HG02970 (cell line): Measurements from ENCODE around the gene MAPK8.

Experiments
- ATAC-seq: cut with Tn5 transposase; IDR thresholded peaks from one replicate; pipeline ENCODE4 v1.9.1; 2021; ENCODE audit warnings: mild to moderate bottlenecking, moderate library complexity, moderate number of reproducible peaks; ENCODE audit not compliant: unreplicated experiment, low FRiP score

MAPK8 gene

DNA sequence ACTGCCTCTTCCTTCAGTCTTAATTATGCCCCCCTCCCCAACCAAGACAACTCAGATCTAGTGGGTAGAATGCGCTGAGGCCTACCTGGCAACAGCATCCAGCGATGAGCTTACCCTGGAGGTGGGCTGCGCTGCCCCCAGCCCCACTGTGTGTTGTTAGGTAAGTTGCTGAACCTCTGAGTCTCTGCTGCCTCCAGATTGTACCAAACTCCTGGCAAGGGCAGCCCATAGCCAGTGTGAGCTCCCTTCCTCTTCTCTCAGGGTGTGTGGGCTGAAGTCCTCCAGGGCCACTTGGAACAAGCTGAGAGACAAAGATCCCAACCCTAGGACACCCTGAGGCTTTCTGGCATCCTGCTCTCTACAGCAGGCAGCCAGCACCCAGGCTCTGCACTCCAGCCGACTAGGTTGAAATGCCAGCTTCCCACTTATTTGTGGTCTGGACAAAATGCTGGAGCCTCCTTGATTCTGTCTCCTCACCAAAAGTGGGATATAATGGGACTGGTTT lies 163.1 kb downstream of the MAPK8 start:
- ATAC-seq: no peak

DNA sequence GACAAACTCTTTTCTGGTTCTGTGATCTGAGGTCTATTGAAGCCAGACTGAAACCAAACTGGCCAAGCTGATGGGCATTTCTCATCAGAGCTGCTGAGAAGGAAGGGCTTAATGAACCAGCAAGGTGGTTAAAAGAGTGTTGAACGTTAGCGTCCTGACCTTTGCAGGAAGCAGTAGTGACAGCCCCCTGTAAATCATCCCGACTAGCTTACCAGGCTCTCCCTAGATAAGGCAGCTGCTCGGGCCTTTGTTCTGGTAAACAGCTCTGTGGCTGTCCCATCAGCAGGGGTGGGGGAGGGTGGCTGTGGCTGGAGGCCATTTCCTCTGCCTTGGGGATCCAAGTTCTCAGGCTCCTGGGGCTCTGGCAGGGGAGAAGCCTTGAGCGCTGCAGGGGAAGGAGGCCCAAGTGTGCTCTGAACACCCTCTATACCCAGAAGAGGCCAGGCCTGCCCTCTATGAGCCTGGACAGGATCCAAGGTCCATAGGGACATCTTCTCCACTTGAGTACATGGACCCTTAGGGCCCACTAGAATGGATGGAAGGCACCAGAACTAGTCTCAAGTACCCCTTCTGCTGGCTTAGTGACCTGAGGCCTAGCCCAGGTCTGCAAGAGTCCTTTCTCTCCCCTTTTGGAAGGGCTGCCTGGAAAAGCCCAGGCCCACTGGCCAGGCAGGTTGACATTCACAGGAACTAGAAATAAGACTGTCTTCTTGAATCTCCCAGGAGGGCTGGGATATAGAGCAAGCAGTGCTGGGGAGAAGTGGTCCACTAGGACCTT lies 163.8 kb downstream of the MAPK8 start:
- no peak for ATAC-seq

DNA sequence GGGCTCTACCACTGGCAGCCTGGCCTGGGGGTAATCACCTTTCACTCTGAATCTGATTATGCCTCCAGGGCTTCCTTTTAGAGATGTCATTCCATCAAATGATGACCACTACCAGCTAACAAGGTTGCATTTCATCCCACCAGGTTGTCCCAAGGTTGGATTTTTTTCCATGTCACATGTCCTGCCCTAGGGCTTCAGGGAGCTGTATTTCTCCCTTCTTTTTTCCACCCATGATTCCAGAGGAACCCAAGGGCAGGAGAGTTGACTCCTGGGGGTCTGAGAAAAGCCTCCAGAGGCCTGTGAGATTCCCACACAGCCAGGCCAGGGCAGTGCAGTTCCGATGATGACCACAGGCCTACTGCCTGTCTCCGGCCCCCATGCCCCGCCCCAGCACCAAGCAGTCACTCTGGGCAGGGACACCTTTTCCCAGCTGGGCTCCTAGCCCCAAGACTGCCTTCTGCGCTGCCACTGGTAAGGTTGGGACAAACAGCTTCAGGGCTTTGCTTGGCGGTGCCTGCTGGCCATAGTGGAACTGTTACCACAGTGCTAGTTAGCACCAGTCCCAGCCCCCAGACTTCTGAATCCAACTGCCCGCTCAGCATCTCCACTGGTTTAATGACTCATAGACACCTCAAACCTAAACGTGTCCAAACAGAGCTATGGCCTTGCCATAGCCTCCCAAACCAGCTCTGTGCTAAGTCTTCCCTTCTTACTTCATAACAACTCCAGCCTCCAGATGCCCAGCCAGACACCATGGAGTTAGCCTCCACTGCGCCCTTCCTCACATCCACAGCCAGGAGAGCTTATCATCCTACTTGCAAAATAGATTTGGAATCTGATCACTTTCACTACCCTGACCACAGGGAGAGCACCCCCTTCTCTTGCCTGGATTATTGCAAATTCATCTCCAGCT lies 164.7 kb downstream of the MAPK8 start:
- no peak for ATAC-seq

DNA sequence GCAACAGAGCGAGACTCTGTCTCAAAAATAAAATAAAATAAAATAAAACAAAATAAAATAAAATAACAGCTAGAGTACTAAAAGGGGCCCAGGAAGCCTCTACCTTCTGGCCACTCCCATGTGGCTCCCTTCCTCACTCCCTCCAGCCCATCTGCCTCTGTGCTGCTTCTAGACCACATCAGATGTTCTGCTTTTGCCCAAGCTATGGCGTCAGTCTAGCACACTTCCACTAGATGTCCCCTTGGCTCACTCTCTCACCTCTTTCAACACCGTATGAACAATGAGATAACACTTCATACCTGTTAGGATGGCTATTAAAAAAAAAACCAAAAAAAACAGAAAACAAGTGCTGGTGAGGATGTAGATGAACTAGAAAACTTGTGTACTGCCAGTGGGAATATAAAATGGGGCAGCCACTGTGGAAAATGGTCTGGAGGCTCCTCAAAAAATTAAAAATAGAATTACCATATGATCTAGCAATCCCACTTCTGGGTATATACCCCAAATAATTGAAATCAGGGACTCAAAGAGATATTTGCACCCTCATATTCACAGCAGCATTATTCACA lies 166.1 kb downstream of the MAPK8 start:
- ATAC-seq: no peak

DNA sequence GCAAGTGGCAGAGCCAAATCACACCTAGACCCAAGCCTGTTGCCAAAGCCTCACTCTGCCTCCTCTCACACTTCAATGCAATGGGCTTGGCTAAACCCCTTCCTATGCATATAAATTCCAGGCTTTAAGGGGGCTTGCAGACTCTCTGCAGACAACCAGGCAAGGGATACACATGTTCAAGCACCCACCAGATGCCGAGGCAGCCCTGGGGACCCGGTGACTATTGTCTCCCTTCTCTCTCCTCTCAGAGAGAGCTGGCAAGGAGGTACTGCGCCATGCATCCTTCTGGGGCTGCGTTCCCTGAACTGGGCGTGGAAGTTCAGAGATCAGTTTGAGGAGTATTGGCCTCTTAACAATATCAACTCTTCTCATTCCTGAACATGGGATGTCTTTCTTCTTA lies 167.2 kb downstream of the MAPK8 start:
- no peak for ATAC-seq

DNA sequence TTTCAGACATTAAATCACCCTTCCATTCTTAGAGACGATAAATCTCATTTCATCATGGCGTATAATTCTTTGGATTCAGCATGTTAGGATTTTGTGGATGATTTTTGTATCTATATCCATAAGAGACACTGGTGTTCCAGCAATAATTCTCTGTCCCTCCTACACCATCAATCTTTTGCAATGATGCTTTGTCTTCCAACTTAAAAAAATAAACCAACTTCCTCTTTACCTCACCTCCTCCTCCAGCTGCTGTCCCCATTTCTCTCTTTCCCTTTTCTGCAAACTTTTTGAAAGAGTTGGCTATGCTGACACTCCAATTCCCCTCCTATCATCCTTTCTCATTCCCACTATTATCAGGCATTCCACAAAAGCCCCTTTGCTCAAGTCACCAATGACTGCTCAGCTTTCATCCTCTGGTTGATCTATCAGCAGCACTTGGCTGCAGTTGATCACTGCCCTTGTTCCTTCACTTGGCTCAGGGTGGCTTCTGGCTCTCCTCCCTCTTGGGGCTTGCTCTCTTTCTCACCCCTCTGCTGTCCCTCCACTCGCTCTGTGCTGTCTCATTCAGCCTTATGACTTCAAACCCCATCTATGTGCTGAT lies 168.4 kb downstream of the MAPK8 start:
- ATAC-seq: no peak

DNA sequence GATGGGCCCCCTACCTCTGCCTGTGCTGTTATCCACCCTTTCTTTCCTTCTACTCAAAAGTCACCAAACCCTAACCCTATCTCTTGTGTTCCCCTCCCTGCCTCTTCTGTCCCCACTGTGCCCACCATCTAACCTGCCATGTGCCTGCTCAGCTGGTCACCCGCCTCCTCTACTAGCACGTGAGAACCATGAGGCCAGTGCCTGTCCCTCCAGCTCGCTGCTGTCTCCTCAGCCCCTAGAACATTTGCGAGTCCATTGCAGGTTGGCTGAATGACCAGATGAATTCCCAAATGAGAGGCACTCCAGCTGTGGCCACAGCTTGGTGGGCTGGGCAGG lies 169.4 kb downstream of the MAPK8 start:
- ATAC-seq: no peak

DNA sequence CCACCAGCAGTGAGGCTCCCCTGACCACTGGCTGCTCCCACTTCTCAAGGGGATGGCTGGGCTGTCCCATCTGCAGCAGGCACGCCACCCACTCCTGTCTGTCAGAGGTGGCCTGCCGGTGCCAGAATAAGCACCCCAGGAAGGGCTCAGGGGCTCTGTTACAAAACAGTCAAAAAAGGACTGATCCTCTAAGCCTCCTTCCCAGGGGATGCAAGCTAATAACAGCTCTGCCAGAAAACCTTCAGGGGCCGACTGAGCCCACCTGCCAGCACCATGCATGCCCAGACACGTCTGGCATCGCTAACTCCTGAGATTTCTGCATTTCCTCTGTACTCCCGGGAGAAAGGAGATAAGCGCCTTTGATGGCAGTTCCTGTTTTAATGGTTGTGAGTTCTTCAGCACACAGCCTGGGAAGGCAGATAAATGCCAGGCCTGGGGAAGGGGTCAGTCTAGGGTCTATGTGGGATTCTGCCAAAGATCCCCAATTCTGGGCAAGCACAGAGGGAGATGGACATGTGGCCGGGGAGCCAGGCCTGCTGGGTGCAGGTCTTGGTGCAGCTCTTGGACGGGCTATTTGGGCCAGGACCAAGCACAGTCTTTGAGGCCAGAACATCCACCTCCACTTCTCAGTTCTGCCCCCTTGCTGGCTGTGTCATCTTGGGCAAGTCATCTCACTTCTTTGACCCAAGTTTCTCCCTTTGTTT lies 170.0 kb downstream of the MAPK8 start:
- ATAC-seq: no peak

DNA sequence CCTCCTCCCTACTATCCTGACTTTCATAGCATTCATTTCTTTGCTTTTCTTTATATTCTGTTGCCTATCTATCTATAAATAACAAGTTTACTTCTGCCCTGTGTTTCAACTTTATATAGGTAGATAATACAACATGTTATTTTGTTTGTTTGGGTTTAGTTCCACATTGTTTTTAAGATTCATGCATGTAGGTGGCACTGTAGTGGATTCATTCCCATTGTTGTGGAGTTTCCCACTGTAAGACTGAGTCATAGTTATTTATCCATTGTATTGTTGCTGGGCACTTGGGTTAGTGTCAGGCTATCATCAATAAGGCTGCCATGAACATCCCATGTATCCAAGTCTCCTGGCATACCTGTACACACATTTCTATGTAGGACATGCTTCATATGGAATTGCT lies 170.7 kb downstream of the MAPK8 start:
- ATAC-seq: no peak

DNA sequence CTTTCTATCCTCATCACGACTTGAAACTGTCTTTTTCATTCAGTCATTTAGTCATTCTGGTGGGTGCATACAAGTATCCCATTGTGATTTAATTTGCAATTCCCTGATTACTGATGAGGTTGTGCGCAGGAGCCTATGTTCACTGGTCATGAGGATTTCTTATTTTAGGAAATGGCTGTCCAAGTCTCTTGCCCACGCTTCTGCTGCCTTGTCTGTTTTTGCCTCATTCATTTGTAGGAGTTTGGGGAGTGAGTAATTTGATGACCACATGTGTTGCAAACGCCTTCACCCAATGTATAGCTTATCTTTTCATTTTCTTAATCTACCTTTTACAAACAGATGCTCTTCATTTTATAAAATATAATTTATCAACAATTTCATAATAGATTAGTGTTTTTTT lies 171.1 kb downstream of the MAPK8 start:
- ATAC-seq: no peak

DNA sequence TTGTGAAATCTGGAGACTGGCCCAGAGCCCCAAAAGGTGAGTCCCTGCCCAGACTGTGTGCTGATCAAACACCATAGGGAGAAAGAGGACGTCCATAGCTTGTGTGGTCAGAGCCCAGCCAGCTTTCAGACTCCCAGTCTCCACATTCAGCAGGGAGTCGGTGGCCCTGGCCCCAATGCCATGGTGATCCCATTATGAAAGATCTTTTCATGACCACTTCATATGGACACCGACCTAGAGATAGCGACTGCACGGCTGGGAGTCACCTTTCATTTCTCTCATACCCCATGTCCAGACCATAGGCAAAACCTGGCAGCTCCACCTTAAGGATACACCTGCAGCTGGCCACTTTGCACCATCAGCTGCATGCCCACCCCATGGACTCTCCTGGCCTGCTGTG lies 172.0 kb downstream of the MAPK8 start:
- no peak for ATAC-seq

DNA sequence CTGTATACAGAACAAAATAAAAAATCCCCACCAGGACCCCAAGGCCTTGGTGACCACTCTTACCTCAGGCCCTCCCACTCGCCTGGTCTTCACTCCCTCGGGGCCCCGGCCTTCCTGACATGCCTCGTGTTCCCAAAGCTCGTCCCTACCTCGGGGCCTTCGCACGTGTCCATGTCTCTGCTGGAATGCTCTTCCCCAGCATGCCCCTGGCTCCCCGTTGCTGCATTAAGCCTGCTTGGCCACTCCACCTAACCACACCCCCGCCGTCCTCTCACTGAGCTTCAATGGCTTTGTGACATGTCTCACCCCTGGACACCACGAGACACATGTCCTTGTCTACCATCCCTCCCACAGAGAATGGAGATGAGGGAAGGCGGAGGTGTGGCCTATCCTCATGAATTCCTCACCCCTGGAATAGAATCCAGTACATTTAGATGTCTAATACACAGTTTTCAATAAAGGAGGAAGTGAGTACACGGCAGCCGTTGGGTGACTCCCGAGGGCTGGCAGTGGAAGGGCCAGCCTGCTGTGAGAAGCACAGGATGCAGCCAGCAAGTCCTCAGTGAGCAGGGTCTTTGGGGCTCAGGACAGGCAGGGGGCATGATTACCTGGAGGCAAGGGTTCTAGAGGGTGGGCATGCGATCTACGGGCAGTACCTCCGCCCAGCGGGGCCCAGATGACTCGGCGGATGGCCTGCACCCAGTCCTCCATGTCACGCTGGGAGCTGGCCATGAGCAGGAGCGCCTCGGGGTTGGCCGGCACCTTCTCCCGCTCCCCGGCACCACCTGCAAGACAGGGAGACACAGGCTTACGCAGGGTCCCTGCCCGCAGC lies 172.7 kb downstream of the MAPK8 start:
- ATAC-seq: no peak

DNA sequence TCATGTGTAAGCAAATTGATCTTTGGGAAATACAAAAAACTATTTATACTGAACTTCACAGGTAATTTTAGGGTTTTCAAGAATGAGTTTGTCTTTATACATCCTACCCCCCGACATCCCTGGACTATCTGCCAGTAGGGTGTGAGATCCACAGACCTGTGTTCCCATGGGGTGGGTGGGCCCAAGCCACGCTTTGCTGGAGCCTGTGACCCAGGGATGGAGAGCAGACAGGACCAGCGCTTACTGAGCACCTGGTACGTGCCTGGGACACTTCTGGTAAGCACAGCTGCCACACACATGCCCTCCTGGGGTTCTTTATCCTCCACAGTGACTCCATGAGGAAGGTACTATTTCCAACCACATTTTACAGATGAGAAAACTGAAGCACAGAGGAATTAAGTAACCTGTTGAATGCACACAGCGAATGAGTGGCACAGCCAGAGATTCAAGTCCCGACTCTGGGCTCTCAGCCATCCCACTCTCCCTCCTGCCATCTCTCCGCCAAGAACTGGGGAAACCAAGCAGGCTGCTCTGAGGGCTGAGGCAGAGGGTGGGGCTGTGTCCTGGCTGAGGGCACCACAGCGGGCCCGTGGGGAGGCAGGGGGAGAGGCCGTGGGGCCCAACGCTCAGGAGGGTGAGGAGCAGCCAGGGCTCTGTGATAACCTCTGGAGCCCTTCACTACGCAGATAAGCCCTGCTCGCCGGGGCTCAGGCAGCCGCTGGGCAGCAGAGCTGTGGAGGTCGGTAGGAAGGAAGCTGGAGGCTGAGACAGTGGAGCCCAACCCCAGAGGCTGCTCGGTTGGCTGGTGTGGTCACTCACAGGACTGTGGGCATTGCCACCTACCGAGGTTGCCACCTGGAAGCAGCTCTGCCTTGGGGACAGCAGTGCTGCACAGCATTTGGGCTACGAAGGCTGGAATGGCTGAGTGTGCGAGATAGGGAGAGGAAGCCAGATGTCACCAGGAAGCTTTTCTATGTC lies 174.2 kb downstream of the MAPK8 start:
- no peak for ATAC-seq

DNA sequence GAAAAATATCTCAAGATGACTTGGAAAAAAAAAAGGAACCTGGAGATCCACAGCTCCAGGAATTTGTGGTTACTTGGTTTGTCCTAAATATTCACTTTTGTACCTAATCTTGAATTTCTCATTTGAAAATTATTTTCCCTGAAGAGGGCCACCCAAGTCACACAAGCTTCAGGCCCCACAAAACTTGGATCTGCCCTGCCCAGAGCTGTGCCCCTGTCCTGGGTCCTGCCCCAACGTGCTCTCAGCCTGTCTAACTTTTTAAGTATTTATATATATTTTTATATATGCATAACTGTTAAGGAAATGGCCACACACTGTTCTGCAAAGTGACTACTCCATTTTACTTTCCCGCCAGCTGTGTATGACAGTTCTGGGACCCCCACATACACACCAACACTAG lies 174.9 kb downstream of the MAPK8 start:
- no peak for ATAC-seq

DNA sequence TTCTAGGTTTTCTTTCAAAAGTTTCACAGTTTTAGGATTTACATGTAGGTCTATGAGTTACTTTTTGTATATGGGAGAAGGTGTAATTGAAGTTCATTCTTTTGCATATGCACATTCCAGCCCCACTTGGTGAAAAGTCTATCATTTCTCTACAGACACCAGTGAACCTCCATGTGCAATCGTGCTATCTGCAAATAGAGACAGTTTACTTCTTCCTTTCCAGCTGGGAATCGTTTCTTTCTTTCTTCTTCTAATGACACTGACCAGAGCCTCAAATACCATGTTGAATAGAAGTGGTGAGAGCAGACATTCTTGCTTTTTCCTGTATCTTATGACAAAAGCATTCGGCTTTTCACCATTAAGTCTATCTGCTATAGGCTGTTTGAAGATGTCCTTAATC lies 175.7 kb downstream of the MAPK8 start:
- no peak for ATAC-seq

DNA sequence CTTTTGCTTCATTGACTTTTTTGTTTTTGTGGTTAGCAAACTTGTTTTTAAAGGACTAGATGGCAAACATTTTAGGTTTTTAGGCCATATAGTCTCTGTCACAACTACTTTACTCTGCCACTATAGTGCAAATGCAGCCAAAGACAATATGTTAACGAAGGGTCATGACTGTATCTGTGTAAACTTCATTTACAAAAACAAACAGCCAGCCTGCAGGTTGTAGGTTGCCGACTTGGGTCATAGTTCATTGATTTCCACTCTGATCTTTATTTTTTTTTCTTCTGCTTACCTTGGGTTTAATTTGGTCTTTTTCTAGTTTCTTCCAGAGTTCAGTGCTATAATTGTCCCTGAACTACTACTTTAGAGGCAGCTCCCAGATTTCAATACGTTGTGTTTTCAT lies 178.4 kb downstream of the MAPK8 start:
- no peak for ATAC-seq

DNA sequence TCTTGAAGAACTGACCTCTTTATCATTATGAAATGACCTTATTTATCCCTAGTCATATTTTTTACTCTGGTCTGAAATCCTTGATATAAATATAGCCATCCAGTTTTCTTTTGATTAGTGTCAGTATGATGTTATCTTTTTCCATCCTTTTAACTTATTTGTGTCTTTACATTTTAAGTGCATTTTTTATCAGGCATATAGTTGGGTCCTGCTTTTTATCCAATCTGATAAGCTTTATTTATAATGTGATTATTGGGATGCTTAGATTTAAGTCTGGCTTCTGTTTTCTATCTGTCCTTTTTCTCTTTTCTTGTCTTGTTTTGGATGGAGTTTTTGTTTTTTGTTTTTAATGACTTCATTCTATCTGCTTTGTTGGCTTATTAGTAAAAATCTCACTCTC lies 179.2 kb downstream of the MAPK8 start:
- no peak for ATAC-seq

DNA sequence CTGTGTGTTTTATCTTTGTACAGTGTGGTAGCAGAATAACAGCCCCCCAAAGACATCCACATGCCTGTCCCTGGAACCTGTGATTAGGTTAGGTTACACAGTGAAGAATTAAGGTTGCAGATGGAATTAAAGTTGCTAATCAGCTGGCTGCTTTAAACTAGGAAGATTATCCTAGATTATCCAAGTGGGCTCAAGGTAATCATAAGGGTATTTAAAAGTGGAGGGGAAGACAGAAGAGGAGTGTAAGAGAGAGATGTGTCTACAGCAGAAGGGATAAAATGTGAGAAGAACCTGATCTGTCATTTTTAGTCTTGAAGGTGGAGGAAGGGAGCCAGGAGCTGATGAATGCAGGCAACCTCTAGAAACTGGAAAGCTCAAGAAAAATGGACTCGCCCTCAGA lies 180.8 kb downstream of the MAPK8 start:
- ATAC-seq: no peak
